GM20431 (cell line): Measurements from ENCODE around the gene UROS.

ENCODE experiments used
- in situ Hi-C: fragments of 300-500 bp; cut with MseI, MboI; formaldehyde crosslinking; loops from one replicate; pipeline ENCODE4 v1.15.0; 2020; ENCODE audit warnings: low sequenced_read_pairs; ENCODE audit not compliant: unreplicated experiment

Gene UROS

GRCh38 chr10:125822878-125823662 lies at the start of gene UROS, which contains the start of gene BCCIP:
Gene UROS, minus strand, starts transcription at chr10:125823258. Its CDS starts 6,759 bp downstream, at chr10:125816499.
Gene BCCIP, plus strand, starts transcription at chr10:125823546. Its CDS starts 12 bp downstream, at chr10:125823558.
- in situ Hi-C loops, result no loop called here

GRCh38 chr10:125871338-125871737 lies 48.3 kb upstream of the UROS start:
- in situ Hi-C loops, result no loop called here

GRCh38 chr10:125868372-125868975 lies 45.4 kb upstream of the UROS start:
- in situ Hi-C loops, result no loop called here

GRCh38 chr10:125866421-125867029 lies 43.5 kb upstream of the UROS start:
- in situ Hi-C loops, result no loop called here

GRCh38 chr10:125865120-125865519 lies 42.1 kb upstream of the UROS start:
- in situ Hi-C loops, result no loop called here

GRCh38 chr10:125859128-125859817 lies 36.2 kb upstream of the UROS start:
- in situ Hi-C loops, result no loop called here

GRCh38 chr10:125857185-125857760 lies 34.2 kb upstream of the UROS start:
- in situ Hi-C loops, result no loop called here

GRCh38 chr10:125852487-125852886 lies 29.4 kb upstream of the UROS start:
- in situ Hi-C loops, result no loop called here

- in situ Hi-C loops, result no loop called here
These were observed 28.0 kb upstream of the UROS start for GRCh38 chr10:125850766-125851731.

GRCh38 chr10:125849448-125849847 lies 26.4 kb upstream of the UROS start:
- in situ Hi-C loops, result no loop called here

GRCh38 chr10:125848857-125849256 lies 25.8 kb upstream of the UROS start:
- in situ Hi-C loops, result no loop called here

- in situ Hi-C loops, result no loop called here
These were observed 25.3 kb upstream of the UROS start for GRCh38 chr10:125848371-125848770.

- in situ Hi-C loops, result no loop called here
These were observed 23.8 kb upstream of the UROS start for GRCh38 chr10:125846894-125847293.

- in situ Hi-C loops, result no loop called here
These were observed 22.6 kb upstream of the UROS start for GRCh38 chr10:125845617-125846016.

- in situ Hi-C loops, result no loop called here
These were observed 21.7 kb upstream of the UROS start for GRCh38 chr10:125844751-125845221.

GRCh38 chr10:125843603-125844329 lies 20.7 kb upstream of the UROS start:
- in situ Hi-C loops, result no loop called here

GRCh38 chr10:125840955-125841354 lies 17.9 kb upstream of the UROS start:
- in situ Hi-C loops, result no loop called here

GRCh38 chr10:125840406-125840805 lies 17.3 kb upstream of the UROS start:
- in situ Hi-C loops, result no loop called here
